HTR-8/SVneo (cell line): Measurements from ENCODE around the gene PIGB.
A peak's percentile ranks its signal among the peaks of the same experiment; 100 is the strongest.
"Not testable (repeated sequence)": the region's sequence is repeated elsewhere in the genome, so short reads cannot be mapped to it uniquely, and the experiment has no call there.

Experiments used
- DNase-seq: peaks from one replicate; pipeline ENCODE4 v3.0.0; 2011; ENCODE audit warnings: low spot score, mixed read lengths; ENCODE audit not compliant: insufficient read length
- FAIRE-seq: peaks from 2 replicates; lab custom pipeline; 2011; peaks lifted over from hg19 to GRCh38; lab: Jason Lieb, UNC

PIGB gene

DNA sequence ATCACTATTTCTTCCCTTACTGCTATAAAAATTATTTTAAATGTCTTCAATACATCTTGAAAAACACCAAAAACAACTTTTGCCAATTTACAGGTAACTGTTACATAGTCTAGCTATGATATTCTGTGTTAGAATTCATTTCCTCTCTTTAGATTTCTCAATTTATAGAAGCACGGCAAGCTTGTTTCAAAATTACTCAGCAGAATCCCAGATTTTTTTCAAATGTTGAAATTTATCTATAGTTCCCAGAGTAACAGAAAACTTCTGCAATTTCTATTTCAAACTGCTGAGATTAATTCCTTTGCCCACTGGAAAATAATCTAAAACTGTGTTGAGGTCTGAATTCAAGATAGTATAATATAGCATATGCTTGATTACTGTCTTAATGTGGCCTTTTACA is 48.0 kb downstream of the PIGB start:
- no peak for DNase-seq
- FAIRE-seq: no peak

DNA sequence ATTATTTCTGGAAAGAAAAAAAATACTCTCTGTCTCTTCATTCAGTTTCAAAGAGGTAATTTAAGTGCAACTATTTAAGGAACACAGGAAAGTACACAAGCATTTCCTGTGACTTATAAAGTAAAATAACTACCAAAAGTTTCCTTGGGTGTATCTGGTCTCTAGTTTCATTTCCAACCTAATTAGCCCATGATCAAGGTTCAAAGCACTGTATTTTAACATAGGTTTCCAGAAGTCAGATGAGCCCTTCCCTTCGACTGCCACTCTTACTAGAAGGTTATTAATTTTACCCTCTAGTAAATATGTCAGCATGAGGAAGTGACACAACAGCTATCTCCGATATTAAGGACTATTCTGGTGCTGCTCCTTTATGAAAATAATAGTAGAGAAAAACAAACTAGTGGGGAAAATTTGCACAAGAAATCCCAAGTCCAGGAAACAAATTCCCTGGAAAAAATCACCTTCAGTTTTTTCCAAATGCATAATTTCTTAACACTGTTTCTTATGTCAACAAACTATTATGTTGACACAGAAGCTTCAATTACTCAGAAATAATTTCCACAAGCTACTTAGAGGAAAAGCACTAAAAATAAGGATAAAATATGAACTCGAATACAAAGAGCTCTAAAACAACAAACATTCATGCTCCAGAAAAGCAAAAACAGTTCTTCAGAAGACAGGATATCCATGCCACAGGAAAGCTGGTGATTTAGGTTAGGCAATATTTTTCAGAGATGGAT is 53.8 kb downstream of the PIGB start:
- FAIRE-seq (no peak), DNase-seq (no peak)

- no peak for FAIRE-seq
Measured at GRCh38 chr15:55379095-55379494, 60.1 kb downstream of the PIGB start.

DNA sequence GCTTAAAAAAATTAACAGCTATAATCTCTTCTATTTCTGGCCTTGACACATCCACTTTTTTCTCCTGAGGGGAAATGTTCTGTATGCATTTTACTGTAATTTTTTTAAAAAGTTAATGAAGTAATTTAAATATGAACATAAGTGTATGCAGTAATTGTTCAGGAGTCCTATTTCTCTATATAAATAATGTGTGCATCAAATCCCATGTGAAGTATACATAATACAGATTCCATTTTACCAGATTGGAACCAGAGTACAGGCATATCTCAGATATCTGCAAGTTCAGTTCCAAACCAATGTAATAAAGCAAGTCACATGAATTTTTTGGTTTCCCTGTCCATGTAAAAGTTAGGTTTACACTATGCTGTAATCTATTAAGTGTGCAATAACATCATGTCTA is 62.6 kb downstream of the PIGB start:
- no peak for FAIRE-seq
- DNase-seq: no peak

More at GRCh38 chr15:55379095-55379494, 60.1 kb downstream of the PIGB start:
- no peak for DNase-seq

DNA sequence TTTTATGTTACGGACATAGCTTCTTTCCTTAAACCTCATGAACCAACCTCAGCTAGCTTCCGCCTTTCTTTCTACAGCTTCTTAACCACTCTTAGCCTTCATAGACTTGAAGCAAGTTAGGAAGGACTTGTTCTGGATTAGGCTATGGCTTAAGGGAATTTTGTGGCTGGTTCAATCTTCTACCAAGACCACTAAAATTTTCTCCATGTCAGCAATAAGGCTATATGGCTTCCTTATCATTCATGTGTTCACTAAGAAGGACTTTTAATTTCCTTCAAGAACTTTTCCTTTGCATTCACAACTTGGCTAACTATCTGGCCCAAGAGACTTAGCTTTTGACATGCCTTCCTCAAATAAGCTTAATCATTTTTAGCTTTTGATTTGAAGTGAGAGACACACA is 64.7 kb downstream of the PIGB start:
- FAIRE-seq (no peak), DNase-seq (no peak)

DNA sequence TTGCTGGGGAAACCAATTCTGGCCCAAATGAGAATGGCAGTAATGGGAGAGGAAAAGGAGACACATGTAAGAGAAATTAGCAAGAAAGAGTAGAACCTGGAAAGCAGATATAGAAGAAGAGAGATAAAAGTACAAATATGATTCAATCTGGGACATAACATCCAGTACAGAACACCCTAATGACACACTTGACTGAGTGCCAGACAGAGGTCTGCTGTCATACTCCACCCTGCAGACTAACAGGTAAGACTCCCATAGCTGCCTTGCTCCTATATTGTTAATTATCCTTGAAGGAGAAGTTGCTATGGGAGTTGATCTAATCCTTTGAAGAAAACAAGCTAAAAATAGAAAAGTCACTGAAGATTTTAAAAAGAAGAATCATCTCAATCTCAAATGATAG is 68.0 kb downstream of the PIGB start:
- DNase-seq (no peak), FAIRE-seq (no peak)

DNA sequence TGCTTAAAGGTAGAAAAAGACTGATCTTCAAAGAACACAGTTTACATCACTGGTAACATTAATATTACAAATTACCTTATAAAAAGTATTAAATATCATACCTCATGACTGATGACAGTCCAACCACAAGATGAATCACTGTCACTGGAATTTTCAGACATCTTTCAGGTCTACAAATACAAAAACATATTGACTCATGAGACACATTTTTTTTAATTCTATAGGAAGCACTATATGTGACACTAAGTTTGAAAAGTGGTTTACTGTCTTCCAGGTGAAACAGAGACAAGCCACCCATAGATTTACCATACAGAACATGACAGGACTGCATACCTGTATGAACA is 70.2 kb downstream of the PIGB start:
- peak; percentile 36 for DNase-seq
- FAIRE-seq: no peak

DNA sequence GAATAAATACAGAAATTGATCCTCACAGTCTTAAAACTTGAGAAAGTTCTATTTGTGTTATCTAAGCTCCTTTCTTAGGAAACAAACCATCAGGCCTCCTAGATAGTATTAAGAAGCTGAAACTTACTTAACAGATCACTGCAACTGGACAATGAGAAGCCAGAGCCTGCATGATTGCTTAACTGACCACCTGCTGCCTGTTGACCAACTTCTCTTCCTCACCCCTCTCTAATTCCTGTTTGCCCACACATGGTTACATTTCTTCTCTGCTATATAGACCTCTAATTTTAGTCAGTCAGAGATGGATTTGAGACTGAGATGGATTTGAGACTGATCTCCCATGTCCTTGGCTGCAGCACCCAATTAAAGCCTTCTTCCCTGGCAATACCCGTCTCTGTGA is 75.7 kb downstream of the PIGB start:
- no peak for DNase-seq
- FAIRE-seq: no peak

GRCh38 chr15:55398243-55398642 is 79.2 kb downstream of the PIGB start:
- no peak for DNase-seq
- no peak for FAIRE-seq

- DNase-seq, FAIRE-seq: not testable (repeated sequence)
Measured at GRCh38 chr15:55400050-55400449, 81.0 kb downstream of the PIGB start.

GRCh38 chr15:55401786-55402246 is 82.8 kb downstream of the PIGB start:
- DNase-seq (no peak), FAIRE-seq (no peak)

GRCh38 chr15:55402707-55403106 is 83.7 kb downstream of the PIGB start:
- FAIRE-seq: no peak
- no peak for DNase-seq

DNA sequence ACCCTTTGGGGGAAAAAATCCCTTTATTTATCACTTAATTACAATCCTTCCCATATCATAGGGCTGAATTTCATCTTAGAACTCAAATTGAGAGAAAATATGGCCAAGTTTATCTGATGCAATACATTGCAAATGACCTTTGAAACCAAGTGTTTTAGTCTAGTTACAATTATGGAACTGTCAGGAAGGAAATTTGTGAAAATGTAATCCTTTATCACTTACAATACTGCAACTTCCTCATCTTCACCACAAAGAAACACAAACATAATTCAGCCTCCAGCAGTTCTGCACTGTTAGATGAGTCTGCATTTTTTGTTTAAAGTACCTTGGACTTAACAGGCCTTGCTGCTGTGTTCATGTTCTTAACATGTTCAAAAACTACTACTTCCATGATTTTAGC is 84.5 kb downstream of the PIGB start:
- no peak for FAIRE-seq
- no peak for DNase-seq
